ENCODE measurements around the gene MAP6.

The MAP6 gene

GRCh38 chr11:75555079-75555811 is 113.6 kb downstream of the MAP6 start:
- no peak for TF ChIP-seq CTCF (IDR thresholded peaks at IDR 0.05; ENCODE audit: insufficient read depth, low read length, poor library complexity, severe bottlenecking)
- DNase-seq (ENCODE audit: extremely low read depth, insufficient read length) = no peak
- no peak overlapping the region for H3K4me3 ChIP-seq (replicated peaks; ENCODE audit: low read depth, low read length)
- H3K36me3 ChIP-seq (ENCODE audit: control insufficient read depth, insufficient read depth, low read length) = no peaks in the 10 kb centered on the region
- H3K27me3 ChIP-seq (replicated peaks; ENCODE audit: control insufficient read depth, insufficient read depth, low read length) = no peaks in the 10 kb centered on the region

GRCh38 chr11:75554258-75555022 is 114.4 kb downstream of the MAP6 start:
- TF ChIP-seq CTCF (IDR thresholded peaks at IDR 0.05; ENCODE audit: insufficient read depth, low read length, poor library complexity, severe bottlenecking) = no peak
- DNase-seq (ENCODE audit: extremely low read depth, insufficient read length) = no peak
- no peak overlapping the region for H3K4me3 ChIP-seq (replicated peaks; ENCODE audit: low read depth, low read length)
- no peaks in the 10 kb centered on the region for H3K27me3 ChIP-seq (replicated peaks; ENCODE audit: control insufficient read depth, insufficient read depth, low read length)
- H3K36me3 ChIP-seq (ENCODE audit: control insufficient read depth, insufficient read depth, low read length) = no peaks in the 10 kb centered on the region

- Histone ChIP-seq H3K27me3 (replicated peaks; ENCODE audit: control insufficient read depth, insufficient read depth, low read length) (no peaks in the 10 kb centered on the region), H3K36me3 (ENCODE audit: control insufficient read depth, insufficient read depth, low read length) (no peaks in the 10 kb centered on the region), H3K4me3 (replicated peaks; ENCODE audit: low read depth, low read length) (no peak overlapping the region)
- TF ChIP-seq CTCF (IDR thresholded peaks at IDR 0.05; ENCODE audit: insufficient read depth, low read length, poor library complexity, severe bottlenecking) = no peak
- DNase-seq (ENCODE audit: extremely low read depth, insufficient read length) = no peak
These were observed 115.0 kb downstream of the MAP6 start for GRCh38 chr11:75553889-75554257.

- no peak for DNase-seq (ENCODE audit: extremely low read depth, insufficient read length)
- no peaks in the 10 kb centered on the region for H3K27me3 ChIP-seq (replicated peaks; ENCODE audit: control insufficient read depth, insufficient read depth, low read length)
- TF ChIP-seq CTCF (IDR thresholded peaks at IDR 0.05; ENCODE audit: insufficient read depth, low read length, poor library complexity, severe bottlenecking) = no peak
These were observed 115.7 kb downstream of the MAP6 start for GRCh38 chr11:75553182-75553581.

GRCh38 chr11:75549370-75549958 is 119.4 kb downstream of the MAP6 start:
- TF ChIP-seq CTCF (IDR thresholded peaks at IDR 0.05; ENCODE audit: insufficient read depth, low read length, poor library complexity, severe bottlenecking) = no peak

More at GRCh38 chr11:75553182-75553581, 115.7 kb downstream of the MAP6 start:
- Histone ChIP-seq H3K36me3 (ENCODE audit: control insufficient read depth, insufficient read depth, low read length) (no peaks in the 10 kb centered on the region), H3K4me3 (replicated peaks; ENCODE audit: low read depth, low read length) (no peak overlapping the region)

More at GRCh38 chr11:75549370-75549958, 119.4 kb downstream of the MAP6 start:
- no peak for DNase-seq (ENCODE audit: extremely low read depth, insufficient read length)
- no peak overlapping the region for H3K4me3 ChIP-seq (replicated peaks; ENCODE audit: low read depth, low read length)
- no peaks in the 10 kb centered on the region for H3K27me3 ChIP-seq (replicated peaks; ENCODE audit: control insufficient read depth, insufficient read depth, low read length)
- no peaks in the 10 kb centered on the region for H3K36me3 ChIP-seq (ENCODE audit: control insufficient read depth, insufficient read depth, low read length)
